Skeletal muscle tissue (tissue), 4 donors: ENCODE results near the gene ENDOU. TPM values are rescaled to one million over a fixed set of nuclear protein-coding genes. Genes with fewer than 3 reads are reported as not detected.
A peak's percentile ranks its signal among the peaks of the same experiment; 100 is the strongest.

ENCODE experiments used
- H3K27ac ChIP-seq: one replicate; pipeline ENCODE4 v1.7.0; 2013; ENCODE audit warnings: mild to moderate bottlenecking, low read depth, low read length, inconsistent platforms
- H3K27me3 ChIP-seq, 3 donors: one replicate each; pipeline ENCODE4 v1.7.0; 2013; ENCODE audit warnings: low read length in 3 of 3; ENCODE audit not compliant: control insufficient read depth in 3 of 3, insufficient read depth in 3 of 3
- H3K36me3 ChIP-seq, 3 donors: one replicate each; pipeline ENCODE4 v1.7.0; 2013; ENCODE audit warnings: low read length in 3 of 3; ENCODE audit not compliant: control insufficient read depth in 3 of 3, insufficient read depth in 3 of 3
- H3K4me1 ChIP-seq, 3 donors: one replicate each; pipeline ENCODE4 v1.7.0; 2013; ENCODE audit warnings: low read length in 3 of 3, mild to moderate bottlenecking in 3 of 3; ENCODE audit not compliant: control insufficient read depth in 3 of 3, insufficient read depth in 3 of 3
- H3K4me3 ChIP-seq, 3 donors: one replicate each; pipeline ENCODE4 v1.7.0; 2013; ENCODE audit warnings: low read length in 3 of 3
- H3K9ac ChIP-seq, 3 donors: one replicate each; pipeline ENCODE4 v1.7.0; 2013; ENCODE audit warnings: low read length in 3 of 3, mild to moderate bottlenecking in 3 of 3, moderate library complexity in 2 of 3, low read depth in 1 of 3
- H3K9me3 ChIP-seq, 3 donors: one replicate each; pipeline ENCODE4 v1.7.0; 2013; ENCODE audit warnings: low read length in 3 of 3; ENCODE audit not compliant: control insufficient read depth in 3 of 3
- total RNA-seq: library from RNA; depleted of rRNA; stranded (reverse); fragments of >200 nt; gene quantifications from one replicate; pipeline ENCODE4 v1.2.3, GENCODE V29; 2014
- donor health status: Osteomylitis.

Gene ENDOU
- total RNA-seq, 1 donor from 2014 or later: 1.0 TPM

- Histone ChIP-seq H3K27me3 (no peaks in the 10 kb centered on the region), H3K4me3 (peak overlapping the region; percentile 74 to 79 (median 77)), H3K4me1 (peaks cover 37 to 52% (median 41%) of the 10 kb centered on the region in 3 donors), H3K36me3 (no peaks in the 10 kb centered on the region), H3K9ac (peak overlapping the region; percentile 59 to 79 (median 77)), H3K9me3 (no peaks in the 10 kb centered on the region), H3K27ac (peak overlapping the region; percentile 57)
These were observed 32.7 kb upstream of the ENDOU start for GRCh38 chr12:47757840-47758583.

- Histone ChIP-seq H3K9me3 (no peaks in the 10 kb centered on the region), H3K9ac (peak overlapping the region in 1 of 3 donors; percentile 77), H3K27me3 (no peaks in the 10 kb centered on the region), H3K4me3 (peak overlapping the region; percentile 47 to 79 (median 74)), H3K27ac (peak overlapping the region; percentile 57), H3K4me1 (peaks cover 43 to 56% (median 47%) of the 10 kb centered on the region in 3 donors), H3K36me3 (no peaks in the 10 kb centered on the region)
These were observed 32.1 kb upstream of the ENDOU start for GRCh38 chr12:47757364-47757839.

- peak overlapping the region; percentile 36 for H3K27ac ChIP-seq
- H3K9me3 ChIP-seq: no peaks in the 10 kb centered on the region
- H3K27me3 ChIP-seq: no peaks in the 10 kb centered on the region
- H3K9ac ChIP-seq: peak overlapping the region; percentile 6 to 51 (median 41)
- peaks cover 47 to 65% (median 59%) of the 10 kb centered on the region in 3 donors for H3K4me1 ChIP-seq
- H3K36me3 ChIP-seq: peaks cover 0 to 2% (median 0%) of the 10 kb centered on the region in 3 donors
- H3K4me3 ChIP-seq: peak overlapping the region; percentile 36 to 62 (median 52)
These were observed 30.6 kb upstream of the ENDOU start for GRCh38 chr12:47755655-47756562.

- H3K27me3 ChIP-seq: no peaks in the 10 kb centered on the region
- no peaks in the 10 kb centered on the region for H3K9me3 ChIP-seq
- peak overlapping the region in 1 of 3 donors; percentile 35 for H3K4me3 ChIP-seq
- peak overlapping the region in 1 of 3 donors; percentile 1 for H3K9ac ChIP-seq
- peak overlapping the region; percentile 36 for H3K27ac ChIP-seq
- H3K4me1 ChIP-seq: peaks cover 47 to 65% (median 59%) of the 10 kb centered on the region in 3 donors
- H3K36me3 ChIP-seq: peaks cover 0 to 2% (median 0%) of the 10 kb centered on the region in 3 donors
These were observed 29.6 kb upstream of the ENDOU start for GRCh38 chr12:47754881-47755280.

- Histone ChIP-seq H3K4me3 (peak overlapping the region in 2 of 3 donors; percentile 1 to 26), H3K4me1 (peaks cover 41 to 58% (median 52%) of the 10 kb centered on the region in 3 donors), H3K27me3 (no peaks in the 10 kb centered on the region), H3K36me3 (peaks cover 0 to 2% (median under 1%) of the 10 kb centered on the region in 3 donors), H3K27ac (peak overlapping the region; percentile 68), H3K9me3 (no peaks in the 10 kb centered on the region), H3K9ac (peak overlapping the region in 2 of 3 donors; percentile 1 to 7)
These were observed 28.8 kb upstream of the ENDOU start for GRCh38 chr12:47754126-47754525.

- Histone ChIP-seq H3K36me3 (peaks cover 0 to 4% (median 2%) of the 10 kb centered on the region in 3 donors), H3K4me1 (peaks cover 39 to 54% (median 47%) of the 10 kb centered on the region in 3 donors), H3K9ac (peak overlapping the region; percentile 7 to 45 (median 30)), H3K9me3 (no peaks in the 10 kb centered on the region), H3K27ac (peak overlapping the region; percentile 68), H3K4me3 (peak overlapping the region; percentile 2 to 26 (median 17)), H3K27me3 (no peaks in the 10 kb centered on the region)
These were observed 28.0 kb upstream of the ENDOU start for GRCh38 chr12:47753021-47754001.

- Histone ChIP-seq H3K9ac (peak overlapping the region in 2 of 3 donors; percentile 30 to 41), H3K27me3 (no peaks in the 10 kb centered on the region), H3K4me3 (no peak overlapping the region), H3K27ac (no peak overlapping the region), H3K9me3 (no peaks in the 10 kb centered on the region), H3K4me1 (peaks cover 34 to 49% (median 39%) of the 10 kb centered on the region in 3 donors), H3K36me3 (peaks cover 0 to 4% (median 2%) of the 10 kb centered on the region in 3 donors)
These were observed 27.3 kb upstream of the ENDOU start for GRCh38 chr12:47752552-47752951.

- Histone ChIP-seq H3K4me1 (peaks cover 30 to 45% (median 39%) of the 10 kb centered on the region in 3 donors), H3K9ac (no peak overlapping the region), H3K27me3 (no peaks in the 10 kb centered on the region), H3K27ac (no peak overlapping the region), H3K9me3 (no peaks in the 10 kb centered on the region), H3K4me3 (no peak overlapping the region), H3K36me3 (peaks cover 0 to 4% (median 2%) of the 10 kb centered on the region in 3 donors)
These were observed 26.8 kb upstream of the ENDOU start for GRCh38 chr12:47752121-47752520.

GRCh38 chr12:47751561-47751960 is 26.3 kb upstream of the ENDOU start:
- Histone ChIP-seq H3K9ac (peak overlapping the region in 1 of 3 donors; percentile 33), H3K4me3 (no peak overlapping the region), H3K4me1 (peaks cover 30 to 45% (median 39%) of the 10 kb centered on the region in 3 donors), H3K27ac (no peak overlapping the region), H3K9me3 (no peaks in the 10 kb centered on the region), H3K36me3 (peaks cover 0 to 4% (median 2%) of the 10 kb centered on the region in 3 donors), H3K27me3 (peaks cover 0 to 1% (median under 1%) of the 10 kb centered on the region in 3 donors)
